HG03571 (cell line): ENCODE results near the gene NEURL1.

ENCODE experiments used
- ATAC-seq: cut with Tn5 transposase; IDR thresholded peaks from one replicate; pipeline ENCODE4 v1.9.1; 2021; ENCODE audit not compliant: unreplicated experiment

Gene NEURL1

DNA sequence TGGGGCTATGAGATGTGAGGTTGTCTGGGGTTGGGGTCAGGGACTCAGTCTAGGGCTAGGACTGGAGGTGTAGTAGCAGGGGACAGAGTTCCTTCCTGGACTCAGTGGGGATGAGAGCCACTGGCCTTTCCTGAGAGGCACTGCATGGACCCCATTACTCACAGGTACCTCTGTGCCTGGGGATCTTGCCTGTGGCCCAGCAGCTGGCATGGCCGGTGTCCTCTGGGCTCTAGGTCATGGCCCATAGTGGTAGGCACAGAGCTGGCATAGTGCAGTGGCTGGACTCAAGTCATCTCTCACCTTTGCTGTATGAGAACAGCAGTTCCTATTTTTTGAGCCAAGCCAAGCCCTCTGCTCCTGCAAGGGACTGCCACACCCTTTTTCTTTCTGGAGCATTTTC, 51.9 kb downstream of the NEURL1 start:
- no peak for ATAC-seq

DNA sequence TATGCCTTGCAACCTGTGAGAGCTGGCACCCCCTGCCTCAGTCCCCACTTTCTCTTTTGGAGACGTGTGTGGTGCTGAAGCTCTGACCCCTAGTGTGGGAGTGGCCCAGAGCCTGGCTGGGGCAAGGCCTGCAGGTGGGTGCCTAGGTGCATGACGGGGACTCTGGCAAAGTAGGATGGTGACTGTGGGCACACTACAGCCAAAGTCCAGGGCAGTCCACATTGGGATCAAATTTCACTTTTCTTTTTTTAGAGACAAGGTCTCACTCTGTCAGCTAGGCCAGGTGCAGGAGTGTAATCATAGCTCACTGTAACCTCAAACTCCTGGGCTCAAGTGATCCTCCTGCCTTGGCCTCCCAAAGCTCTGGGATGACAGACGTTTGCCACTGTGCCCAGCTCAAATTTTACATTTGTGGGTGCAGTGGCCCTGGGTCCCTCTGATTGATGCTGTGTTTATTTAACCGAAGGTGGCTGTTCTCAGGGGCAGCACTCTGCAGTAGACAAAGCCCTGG, 52.3 kb downstream of the NEURL1 start:
- no peak for ATAC-seq

DNA sequence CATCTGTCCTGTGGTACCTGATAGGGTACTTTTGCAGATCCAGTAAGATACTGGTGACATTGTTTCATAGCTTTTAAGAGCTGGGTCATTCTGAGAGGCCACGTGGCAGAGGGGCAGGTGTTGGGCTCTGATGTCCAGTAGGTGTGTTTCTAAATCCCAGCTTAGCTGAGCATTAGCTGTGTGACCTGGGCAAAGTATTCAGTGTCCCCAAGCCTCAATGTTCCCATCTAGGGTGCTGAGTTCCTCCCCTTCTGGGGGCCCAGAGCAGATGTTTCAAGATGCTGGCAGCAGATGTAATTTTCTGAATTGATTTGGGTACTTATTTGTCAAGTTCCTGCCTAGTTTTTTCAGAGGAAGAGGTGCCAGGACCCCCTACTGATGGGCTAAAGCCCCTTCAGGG, 52.9 kb downstream of the NEURL1 start:
- ATAC-seq = no peak

DNA sequence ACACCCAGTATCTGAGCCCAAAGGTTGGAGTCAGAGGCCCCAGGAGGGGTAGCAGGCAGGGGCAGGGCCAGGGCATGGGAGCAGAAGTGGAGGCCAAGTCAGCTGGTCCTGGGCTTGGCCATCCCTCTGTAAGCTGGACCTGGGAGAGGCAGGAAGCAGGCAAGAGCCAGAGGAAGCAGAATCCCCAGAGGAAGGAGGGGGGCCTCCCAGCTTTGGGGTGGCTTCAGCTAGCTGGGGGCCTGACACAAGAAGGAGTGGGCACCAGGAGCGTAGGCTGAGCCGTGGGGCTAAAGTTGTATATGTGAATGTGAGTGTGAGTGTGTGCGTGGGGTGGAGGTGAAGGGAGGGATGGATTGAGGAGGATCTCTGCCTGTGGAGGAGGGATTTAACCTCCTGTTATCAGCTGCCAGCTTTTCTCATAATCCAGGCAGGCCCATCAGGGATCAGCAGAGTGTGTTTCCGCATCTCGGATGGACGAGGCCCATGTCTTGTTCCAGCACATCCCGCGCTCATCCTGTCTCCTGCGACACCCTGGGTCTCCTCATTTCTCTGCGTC, 54.0 kb downstream of the NEURL1 start:
- ATAC-seq = no peak

DNA sequence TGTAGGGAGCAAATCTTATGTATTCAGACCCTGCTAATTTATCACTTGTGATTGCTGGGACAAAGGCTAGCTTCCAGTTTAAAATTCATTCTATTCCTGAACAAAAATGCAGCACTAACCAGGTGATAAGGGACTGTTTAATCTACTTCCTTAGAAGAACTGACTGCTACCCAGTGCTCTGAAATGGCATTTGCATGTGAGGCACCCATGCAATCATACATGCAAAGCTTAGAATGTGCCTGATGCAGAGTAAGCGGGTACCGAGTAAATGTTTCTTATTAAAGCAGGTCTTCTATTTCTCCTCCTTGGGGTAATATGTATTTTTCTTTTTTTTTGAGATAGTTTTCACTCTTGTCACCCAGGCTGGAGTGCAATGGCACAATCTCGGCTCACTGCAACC, 54.5 kb downstream of the NEURL1 start:
- ATAC-seq = no peak

DNA sequence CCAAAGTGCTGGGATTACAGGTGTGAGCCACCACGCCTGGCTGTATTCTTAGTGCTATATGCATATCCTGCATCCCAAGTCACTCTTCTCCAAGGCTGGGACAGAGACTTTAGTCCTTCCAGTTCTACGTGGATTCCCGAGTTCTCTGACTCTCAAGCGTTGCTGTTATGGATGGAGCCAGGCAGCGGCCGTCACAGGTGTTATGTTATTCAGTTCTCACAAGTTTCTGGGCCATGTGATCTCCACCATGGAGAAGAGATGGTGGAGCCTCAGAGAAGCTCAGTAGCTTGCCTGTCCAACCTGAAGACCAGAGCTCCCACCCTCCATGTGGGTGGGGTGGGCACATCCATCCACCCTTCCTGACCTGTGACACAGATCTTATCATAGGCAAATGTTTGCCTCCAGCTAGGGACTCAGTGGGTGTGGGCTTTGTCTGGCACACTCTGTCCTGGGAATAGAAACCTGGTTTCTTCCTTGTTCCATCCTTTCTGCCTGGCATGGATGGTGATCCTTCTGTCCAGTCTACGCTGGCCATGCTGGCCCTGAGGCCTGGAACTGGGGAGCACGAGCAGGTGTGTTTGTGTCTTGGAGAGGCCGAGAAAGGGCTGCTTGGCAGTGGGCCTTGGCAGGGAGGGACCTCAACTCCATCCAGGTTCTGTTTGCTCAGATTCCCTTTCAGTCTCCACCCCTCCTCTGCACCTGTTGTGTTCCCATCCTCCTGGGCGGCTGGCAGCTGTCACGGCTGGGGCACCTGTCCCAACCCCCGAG, 55.3 kb downstream of the NEURL1 start:
- no peak for ATAC-seq

DNA sequence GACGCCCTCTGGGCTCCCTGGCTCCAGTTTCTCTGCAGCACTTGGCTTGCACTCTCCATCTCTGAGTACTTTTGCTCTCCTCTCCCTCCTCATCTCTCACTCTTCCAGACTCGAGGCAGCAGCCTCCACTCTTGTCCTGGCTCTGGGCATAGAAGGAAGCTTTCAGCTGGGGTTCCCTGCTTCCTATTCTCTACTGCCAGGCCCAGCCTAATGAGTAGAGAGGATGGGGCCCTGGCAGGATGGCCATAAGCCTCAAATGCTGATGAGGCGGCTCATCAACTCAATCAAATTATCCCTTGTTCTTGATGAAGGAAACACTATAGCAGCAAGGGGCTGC, 55.8 kb downstream of the NEURL1 start:
- no peak for ATAC-seq

DNA sequence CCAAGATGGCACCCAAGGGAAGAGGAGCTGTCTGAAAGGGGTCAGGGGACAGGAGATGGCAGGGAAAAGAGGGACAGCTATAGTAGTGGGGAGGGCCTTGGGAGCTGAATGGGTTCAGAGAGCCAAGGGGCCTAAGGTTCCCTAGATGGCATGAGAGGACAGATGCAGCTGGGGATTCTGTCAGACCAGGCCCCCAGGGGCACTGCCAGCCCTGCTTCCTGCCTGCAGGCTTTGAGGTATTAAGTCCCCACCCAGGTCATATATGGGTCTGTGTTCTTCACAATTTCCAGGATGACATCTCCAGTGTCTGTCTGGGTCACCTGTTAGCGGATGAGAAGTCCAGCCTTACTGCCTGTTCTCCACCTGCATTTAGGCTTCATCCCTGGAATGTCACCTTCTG, 56.7 kb downstream of the NEURL1 start:
- no peak for ATAC-seq

DNA sequence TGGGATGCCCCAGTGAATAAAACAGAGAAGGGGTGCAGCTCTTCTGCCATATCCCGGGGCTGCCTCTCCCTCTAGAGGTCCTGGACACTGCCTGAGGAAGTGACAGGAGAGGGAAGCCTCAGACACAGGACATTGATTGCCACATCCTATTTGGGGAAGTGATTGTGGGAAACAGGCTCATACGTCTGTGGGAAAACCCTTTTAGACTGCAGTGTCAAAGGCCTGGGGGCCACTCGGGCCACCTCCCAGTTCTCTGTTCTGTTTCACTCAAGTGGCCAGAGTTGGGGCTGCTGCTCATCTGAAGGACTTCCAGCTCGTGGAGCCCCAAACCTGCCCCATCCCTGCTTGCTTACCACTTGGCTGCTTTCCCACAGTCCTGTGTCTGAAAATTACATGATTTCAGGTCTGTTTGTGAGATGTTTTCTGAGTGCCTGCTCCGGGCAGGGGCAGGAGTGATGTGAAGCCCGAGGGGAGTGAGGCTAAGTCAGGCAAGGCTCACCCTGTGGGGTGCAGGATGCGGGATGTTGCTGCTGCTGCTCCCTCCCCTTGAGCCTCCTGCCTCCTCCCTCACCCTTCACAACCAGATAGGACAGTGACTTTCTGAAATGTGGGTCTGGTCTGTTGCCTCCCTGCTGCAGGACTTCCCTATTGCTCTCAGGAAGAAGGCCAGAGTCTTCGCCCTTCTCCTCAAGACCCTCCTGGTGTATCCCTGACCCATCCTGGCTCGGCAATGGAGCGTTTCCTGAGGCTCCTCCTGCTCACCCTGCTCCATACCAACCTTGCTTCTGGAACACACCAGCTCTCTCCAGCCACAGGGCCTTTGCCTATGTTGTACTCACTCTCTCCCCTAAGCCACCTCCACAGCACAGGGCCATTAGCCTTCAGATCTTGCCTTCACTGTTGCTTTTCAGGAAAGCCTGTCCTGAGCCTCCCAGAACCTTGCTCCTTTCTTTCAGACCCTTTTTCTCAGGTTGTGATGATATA, 58.4 kb downstream of the NEURL1 start:
- no peak for ATAC-seq

DNA sequence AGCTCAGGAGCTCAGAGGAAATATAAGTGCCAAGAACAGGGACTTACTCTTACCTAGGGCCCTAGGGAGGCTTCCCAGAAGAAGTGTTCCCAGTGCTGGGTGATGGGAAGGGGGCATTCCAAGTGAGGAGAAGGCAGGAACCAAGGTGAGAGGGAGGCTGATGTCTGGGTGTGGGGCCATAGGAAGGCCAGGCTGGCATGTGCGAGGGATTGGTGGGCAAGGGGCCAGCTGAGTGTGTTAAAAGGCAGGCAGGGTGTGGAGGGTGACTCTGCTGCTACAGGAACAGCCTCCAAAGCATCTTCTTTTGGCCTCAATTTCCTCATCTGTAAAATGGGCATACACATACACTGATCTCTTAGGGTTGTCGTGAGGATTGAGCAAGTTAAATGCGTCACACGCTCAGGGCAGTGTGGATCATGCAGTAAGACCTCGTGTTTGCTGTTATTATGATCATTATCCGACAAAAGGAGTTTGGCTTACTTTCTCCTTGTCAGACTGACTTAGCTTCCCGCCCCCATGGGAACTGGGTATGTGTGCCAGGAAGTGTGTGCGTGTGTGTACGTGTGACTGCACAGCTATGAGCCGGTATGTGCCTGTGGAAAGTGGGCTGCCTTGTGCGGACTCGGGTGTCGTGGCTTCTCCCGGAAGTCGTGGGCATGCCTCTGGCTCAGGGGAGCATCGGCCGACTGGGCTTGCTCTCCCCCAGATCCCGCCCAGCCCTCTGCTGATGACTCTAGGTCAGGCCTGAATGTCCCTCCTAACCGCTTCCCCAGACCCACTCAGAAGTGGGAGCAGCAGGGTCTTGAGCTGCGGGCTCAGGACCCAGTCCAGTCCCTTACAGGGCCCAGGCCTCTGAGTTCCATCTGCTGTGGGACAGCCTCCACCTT, 59.6 kb downstream of the NEURL1 start:
- ATAC-seq = no peak

DNA sequence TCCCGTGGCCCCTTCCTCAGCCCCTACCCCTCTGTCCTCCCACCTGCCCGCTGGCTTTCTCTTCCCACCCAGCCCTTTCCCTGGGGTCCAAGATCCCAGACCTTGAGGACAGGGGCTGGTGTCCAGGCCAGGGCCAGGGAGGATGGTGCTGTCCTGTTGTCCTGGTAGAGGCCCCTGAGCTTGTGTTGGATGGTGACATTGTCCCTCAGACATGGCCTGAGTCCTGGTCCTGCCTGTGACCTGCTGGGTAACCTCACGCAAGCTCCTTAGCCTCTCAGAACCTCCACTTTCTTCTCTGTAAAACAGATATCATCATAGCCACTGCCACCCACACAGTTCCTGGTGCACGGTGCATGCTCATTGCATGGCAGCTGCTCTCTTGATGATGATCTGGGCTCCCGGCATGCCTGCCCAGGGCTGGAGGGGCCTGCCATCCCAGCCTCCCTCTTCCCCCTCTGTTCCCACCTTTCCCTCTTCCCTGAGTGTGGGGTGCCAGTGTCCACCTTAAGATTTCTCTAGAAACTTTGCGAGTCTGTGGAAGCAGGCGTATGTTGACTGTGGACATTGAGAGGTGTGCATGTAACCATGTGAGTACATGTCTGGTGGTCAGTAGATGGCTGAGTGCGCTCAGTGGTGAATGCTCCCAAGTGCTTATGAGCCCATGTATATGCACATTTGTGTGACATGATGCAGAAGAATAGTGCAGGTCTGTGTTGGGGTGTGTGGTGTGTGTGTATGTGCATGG, 60.4 kb downstream of the NEURL1 start:
- no peak for ATAC-seq

DNA sequence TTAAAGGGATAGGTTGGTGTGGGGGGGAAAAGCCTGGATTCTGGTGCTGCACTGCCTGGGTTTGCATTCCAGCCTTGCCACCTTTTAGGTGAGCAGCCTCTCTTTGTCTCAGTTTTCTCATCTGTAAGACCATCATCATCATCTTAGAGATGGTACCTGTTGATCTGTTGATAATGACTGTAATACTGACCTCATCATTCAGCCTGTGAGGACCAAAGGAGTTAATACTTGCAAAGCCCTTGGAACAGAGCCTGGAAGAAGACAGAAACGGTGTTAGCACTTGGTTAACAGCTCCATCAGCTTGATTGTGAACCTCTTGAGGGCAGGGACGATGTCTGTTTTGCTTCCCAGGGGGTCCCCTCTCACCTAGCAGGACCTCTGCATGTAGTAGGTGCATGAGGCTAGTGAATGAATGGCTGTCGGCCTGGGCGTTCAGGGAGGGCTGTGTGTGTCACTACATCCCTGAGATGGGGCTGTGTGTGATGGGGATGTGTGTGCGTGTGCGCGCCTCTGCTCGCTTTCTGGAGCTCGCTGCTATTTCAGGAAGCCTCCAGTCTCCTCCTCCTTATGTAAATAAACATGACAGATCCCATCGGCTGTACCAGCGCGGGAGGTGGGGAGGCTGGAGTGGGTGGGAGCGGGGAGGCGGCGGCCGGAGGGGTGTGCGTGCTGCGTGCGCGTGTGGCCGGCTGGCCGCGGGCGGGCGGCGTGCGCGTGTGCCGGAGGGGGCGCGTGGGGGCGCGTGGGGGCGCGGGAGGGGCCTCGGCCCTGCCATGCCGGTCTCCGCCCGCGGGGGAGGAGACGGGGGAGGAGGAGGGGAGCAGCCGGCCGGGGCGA, 61.2 kb downstream of the NEURL1 start:
- no peak for ATAC-seq

DNA sequence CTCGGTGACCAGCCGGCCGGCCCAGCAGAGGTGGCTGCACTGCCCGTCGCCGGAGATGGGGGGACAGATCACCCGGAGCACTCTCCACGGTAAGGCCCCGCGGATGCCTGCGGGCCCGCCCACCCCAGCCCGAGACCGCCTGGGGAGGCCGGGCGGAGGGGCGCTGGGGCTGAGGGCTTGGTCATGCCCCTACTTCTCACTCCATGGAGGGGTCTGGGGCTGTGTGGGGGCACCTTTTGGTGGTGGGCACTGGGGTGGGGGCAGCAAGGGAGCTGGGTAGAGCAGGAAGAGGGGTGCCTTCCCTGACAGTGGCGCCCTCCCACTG, 61.8 kb downstream of the NEURL1 start:
- ATAC-seq = no peak

DNA sequence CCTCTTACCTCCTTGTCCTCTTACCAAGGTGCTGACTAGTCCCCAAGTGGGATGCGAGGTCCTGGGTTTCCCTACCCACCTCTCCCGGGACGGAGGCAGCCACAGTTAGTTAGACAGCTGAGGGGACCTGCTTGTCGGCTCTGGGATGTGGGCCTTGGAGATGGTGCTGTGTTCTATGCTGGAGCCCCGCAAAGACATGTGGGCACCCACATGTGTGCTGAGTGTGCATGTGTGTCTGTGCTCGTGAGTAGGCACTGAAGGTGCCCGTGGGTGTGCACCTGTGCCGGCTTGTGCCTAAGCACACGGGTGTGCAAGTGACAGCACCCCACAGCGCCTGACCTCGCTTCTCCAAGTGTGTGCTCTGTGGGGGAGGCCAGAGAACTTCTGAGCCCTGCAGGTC, 62.2 kb downstream of the NEURL1 start:
- no peak for ATAC-seq

DNA sequence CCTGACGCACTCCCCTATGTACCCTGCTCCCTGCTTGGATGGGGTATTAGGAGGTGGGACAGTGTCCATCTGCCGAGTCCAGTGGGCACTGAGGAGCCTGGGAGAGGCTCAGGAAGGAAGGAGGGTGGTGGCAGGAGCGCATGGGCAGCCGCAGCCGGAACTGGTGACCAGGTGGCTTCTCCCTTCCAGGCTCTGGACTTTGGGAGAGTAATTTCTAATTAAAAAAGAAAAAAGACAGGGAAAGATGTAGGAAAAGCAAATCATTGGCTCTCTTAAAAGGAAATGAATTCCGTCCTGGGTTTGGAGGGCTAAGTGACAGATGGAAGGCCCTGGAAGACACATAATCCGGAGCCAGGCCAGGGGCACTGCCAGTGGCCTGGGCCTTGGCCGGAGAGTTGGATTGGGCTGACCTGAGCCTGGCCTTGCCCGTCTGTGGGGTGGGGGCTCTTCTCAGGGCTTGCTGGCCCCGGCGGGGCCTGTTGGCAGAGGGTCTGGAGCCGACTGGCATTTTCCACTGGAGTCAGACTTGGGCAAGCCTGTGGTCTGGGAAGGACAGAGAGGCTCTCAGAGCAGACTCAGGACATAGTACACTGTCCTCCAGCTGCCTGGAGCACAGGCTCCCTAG, 63.0 kb downstream of the NEURL1 start:
- no peak for ATAC-seq

DNA sequence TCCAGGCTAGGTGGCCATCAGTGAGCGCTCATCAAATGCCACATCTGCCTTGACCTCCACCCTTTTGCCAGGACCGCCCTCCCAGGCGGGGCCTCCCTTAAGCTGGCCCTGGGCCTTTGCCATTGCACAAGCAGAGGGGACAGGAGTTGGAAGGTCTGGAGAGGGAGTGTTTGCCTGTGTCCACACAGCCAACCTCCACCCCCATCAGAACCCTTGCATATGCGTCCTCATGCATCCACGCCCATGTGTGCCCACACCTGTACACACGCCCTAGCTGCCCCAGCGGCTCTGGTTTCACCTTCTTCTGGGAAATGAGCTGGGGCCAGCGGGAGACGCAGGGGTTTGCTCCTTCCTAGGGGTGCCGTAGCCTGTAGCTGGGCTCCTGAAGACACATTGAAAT, 64.0 kb downstream of the NEURL1 start:
- no peak for ATAC-seq

DNA sequence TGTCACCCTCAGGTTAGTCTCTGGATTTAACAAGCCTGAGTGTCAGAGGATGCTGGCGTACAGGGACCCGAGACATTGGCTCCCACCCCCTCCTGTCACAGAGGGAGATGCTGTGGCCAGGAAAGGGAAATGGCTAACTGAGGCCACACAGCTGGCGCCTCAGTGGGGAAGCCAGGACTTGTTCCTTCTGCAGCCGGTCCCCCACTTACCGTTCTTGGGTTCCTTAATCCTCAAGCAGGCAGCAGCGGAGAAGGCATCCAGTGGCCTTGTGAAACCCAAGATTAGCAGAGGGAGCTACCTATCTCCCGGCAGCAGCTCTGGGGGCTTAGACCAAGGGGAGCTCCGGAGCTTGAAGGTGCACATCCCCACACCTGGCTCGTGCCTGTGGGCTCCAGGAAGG, 65.4 kb downstream of the NEURL1 start:
- no peak for ATAC-seq

DNA sequence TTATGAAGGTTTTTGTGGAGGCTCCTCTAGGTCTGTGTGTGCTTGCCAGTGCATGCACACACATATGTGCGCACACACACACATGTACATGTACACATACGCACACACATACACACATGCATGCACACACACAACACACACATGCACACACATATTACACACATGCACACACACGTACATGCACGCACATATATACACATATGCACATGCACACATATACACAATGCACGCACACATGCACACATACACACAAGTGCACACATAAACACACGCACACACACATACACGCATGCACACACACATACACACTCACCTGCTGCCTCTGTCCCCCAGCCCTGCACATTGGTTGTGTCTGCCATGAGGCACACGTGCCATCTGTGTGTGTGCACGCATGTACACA, 66.3 kb downstream of the NEURL1 start:
- no peak for ATAC-seq

DNA sequence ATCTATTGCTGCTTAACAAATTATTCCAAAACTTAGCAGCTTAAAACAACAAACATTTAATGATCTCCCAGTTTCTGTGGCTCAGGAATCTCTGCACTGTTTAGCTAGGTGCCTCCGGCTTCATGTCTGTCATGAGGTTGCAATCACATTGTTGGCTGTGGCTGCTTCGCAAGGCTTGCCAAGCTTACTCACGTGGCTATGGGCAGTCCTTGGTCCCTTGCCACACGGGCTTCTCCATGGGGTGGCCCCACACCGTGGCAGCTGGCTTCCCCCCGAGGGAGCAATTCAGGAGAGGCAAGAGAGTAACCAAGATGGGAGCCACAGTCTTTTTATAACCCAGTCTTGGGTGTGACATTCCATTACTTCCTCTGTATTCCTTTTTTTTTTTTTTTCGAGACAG, 67.4 kb downstream of the NEURL1 start:
- no peak for ATAC-seq
